Right forelimb (tissue), 1 donor: Measurements from ENCODE around the gene TMC1.

Experiments
- DNase-seq: peaks from one replicate; pipeline ENCODE4 v3.0.0-alpha.2; 2018

Gene TMC1

GRCh38 chr9:72685911-72686310 lies 164.5 kb downstream of the TMC1 start:
- DNase-seq: no peak

GRCh38 chr9:72687331-72687730 lies 165.9 kb downstream of the TMC1 start:
- DNase-seq: no peak

GRCh38 chr9:72691671-72692070 lies 170.3 kb downstream of the TMC1 start:
- no peak for DNase-seq

- DNase-seq: no peak
Measured at GRCh38 chr9:72695365-72695764, 174.0 kb downstream of the TMC1 start.

GRCh38 chr9:72696511-72696910 lies 175.1 kb downstream of the TMC1 start:
- DNase-seq: no peak

- no peak for DNase-seq
Measured at GRCh38 chr9:72701510-72701909, 180.1 kb downstream of the TMC1 start.

GRCh38 chr9:72703574-72703973 lies 182.2 kb downstream of the TMC1 start:
- no peak for DNase-seq

GRCh38 chr9:72704688-72705375 lies 183.4 kb downstream of the TMC1 start:
- DNase-seq: no peak

- no peak for DNase-seq
Measured at GRCh38 chr9:72718503-72718902, 197.1 kb downstream of the TMC1 start.

GRCh38 chr9:72721067-72721466 lies 199.7 kb downstream of the TMC1 start:
- no peak for DNase-seq

GRCh38 chr9:72726947-72727346 lies 205.5 kb downstream of the TMC1 start:
- no peak for DNase-seq

GRCh38 chr9:72728031-72728770 lies 206.8 kb downstream of the TMC1 start:
- no peak for DNase-seq

GRCh38 chr9:72733895-72734294 lies 212.5 kb downstream of the TMC1 start:
- no peak for DNase-seq

GRCh38 chr9:72734631-72735030 lies 213.2 kb downstream of the TMC1 start:
- DNase-seq: no peak

GRCh38 chr9:72743836-72744235 lies 222.4 kb downstream of the TMC1 start:
- DNase-seq: no peak

- no peak for DNase-seq
Measured at GRCh38 chr9:72749276-72749675, 227.9 kb downstream of the TMC1 start.

- DNase-seq: no peak
Measured at GRCh38 chr9:72751541-72751940, 230.1 kb downstream of the TMC1 start.

GRCh38 chr9:72753266-72753893 lies 232.0 kb downstream of the TMC1 start:
- no peak for DNase-seq

GRCh38 chr9:72755836-72756235 lies 234.4 kb downstream of the TMC1 start:
- no peak for DNase-seq

GRCh38 chr9:72758944-72759343 lies 237.5 kb downstream of the TMC1 start:
- no peak for DNase-seq

GRCh38 chr9:72763022-72763421 lies 241.6 kb downstream of the TMC1 start:
- no peak for DNase-seq

- DNase-seq: no peak
Measured at GRCh38 chr9:72769546-72769945, 248.1 kb downstream of the TMC1 start.

- DNase-seq: no peak
Measured at GRCh38 chr9:72772661-72773060, 251.3 kb downstream of the TMC1 start.

GRCh38 chr9:72773570-72773969 lies 252.2 kb downstream of the TMC1 start:
- DNase-seq: no peak
